Suprapubic skin (tissue), 3 donors: ENCODE measurements around the gene SRRM3.
"Not testable (repeated sequence)": the region's sequence is repeated elsewhere in the genome, so short reads cannot be mapped to it uniquely, and the experiment has no call there.

Experiments
- POLR2AphosphoS5 ChIP-seq, 3 donors: sonication (generic); formaldehyde crosslinking; IDR thresholded peaks; one replicate each; pipeline ENCODE4 v1.6.1; 2017; ENCODE audit warnings: antibody characterized with exemption in 3 of 3
- TF ChIP-seq, protein P1 (sequence below), 2 donors: fragments of 200-600 bp in 1 of 2; fragments of 450-650 bp in 1 of 2; sonication (generic) in 1 of 2; IDR thresholded peaks; one replicate each; pipeline ENCODE4 v1.5.1; 2016 to 2019; ENCODE audit warnings: antibody characterized with exemption in 2 of 2, mild to moderate bottlenecking in 1 of 2, moderate library complexity in 1 of 2

DNA sequence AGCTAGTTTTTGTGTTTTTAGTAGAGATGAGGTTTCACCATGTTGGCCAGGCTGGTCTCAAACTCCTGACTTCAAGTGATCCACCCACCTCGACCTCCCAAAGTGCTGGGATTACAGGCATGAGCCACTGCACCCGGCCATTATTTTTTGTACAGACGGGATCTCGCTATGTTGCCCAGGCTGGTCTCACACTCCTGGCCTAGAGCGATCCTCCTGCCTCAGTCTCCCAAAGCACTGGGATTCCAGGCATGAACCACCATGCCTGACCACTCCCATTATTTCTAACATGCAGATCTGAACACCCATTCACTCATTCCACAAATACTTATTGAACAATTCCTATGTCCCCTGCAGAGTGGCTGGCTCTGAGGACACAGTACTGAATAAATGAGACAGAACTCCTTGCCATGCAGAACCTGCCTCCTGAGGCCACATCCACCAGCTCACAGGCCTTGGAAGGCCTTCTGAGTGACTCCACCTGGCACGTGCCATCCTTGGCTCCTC is 89.2 kb downstream of the SRRM3 start:
- TF ChIP-seq, protein P1, sequence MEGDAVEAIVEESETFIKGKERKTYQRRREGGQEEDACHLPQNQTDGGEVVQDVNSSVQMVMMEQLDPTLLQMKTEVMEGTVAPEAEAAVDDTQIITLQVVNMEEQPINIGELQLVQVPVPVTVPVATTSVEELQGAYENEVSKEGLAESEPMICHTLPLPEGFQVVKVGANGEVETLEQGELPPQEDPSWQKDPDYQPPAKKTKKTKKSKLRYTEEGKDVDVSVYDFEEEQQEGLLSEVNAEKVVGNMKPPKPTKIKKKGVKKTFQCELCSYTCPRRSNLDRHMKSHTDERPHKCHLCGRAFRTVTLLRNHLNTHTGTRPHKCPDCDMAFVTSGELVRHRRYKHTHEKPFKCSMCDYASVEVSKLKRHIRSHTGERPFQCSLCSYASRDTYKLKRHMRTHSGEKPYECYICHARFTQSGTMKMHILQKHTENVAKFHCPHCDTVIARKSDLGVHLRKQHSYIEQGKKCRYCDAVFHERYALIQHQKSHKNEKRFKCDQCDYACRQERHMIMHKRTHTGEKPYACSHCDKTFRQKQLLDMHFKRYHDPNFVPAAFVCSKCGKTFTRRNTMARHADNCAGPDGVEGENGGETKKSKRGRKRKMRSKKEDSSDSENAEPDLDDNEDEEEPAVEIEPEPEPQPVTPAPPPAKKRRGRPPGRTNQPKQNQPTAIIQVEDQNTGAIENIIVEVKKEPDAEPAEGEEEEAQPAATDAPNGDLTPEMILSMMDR (IDR thresholded peaks at IDR 0.05) = not testable (repeated sequence)
- TF ChIP-seq POLR2AphosphoS5 (IDR thresholded peaks at IDR 0.05) = not testable (repeated sequence)
